KBM-7 (cell line): ENCODE results near the gene NOBOX.
"Not testable (repeated sequence)": the region's sequence is repeated elsewhere in the genome, so short reads cannot be mapped to it uniquely, and the experiment has no call there.

Experiments used
- DNase-seq: peaks from one replicate; pipeline ENCODE4 v3.0.0-alpha.2; 2015
- in situ Hi-C: fragments of 300-500 bp; cut with MboI; formaldehyde crosslinking; loops from 2 replicates; pipeline ENCODE4 v1.14.3; 2020; ENCODE audit warnings: low sequenced_read_pairs, low pct_unique_long_range_greater_than_20kb, mixed read lengths

NOBOX gene

GRCh38 chr7:144403649-144404061 lies at the start of gene NOBOX:
NOBOX (minus strand) TSS chr7:144403693.
- no peak for DNase-seq
- in situ Hi-C loops, result no loop called here

GRCh38 chr7:144452064-144452463 lies 48.6 kb upstream of the NOBOX start:
- in situ Hi-C loops, result no loop called here
- DNase-seq, result no peak

- in situ Hi-C loops, result no loop called here
- DNase-seq, result no peak
Observed at GRCh38 chr7:144445590-144445989, 42.1 kb upstream of the NOBOX start.

- DNase-seq, result no peak
- in situ Hi-C loops, result no loop called here
Observed at GRCh38 chr7:144439717-144440205, 36.3 kb upstream of the NOBOX start.

- in situ Hi-C loops, result no loop called here
Observed at GRCh38 chr7:144438759-144439158, 35.3 kb upstream of the NOBOX start.

GRCh38 chr7:144437370-144438191 lies 34.1 kb upstream of the NOBOX start:
- in situ Hi-C loops, result no loop called here

More at GRCh38 chr7:144438759-144439158, 35.3 kb upstream of the NOBOX start:
- DNase-seq, result no peak

GRCh38 chr7:144436500-144436899 lies 33.0 kb upstream of the NOBOX start:
- in situ Hi-C loops, result no loop called here
- DNase-seq, result no peak

More at GRCh38 chr7:144437370-144438191, 34.1 kb upstream of the NOBOX start:
- DNase-seq, result peak; percentile 58

GRCh38 chr7:144428431-144428830 lies 24.9 kb upstream of the NOBOX start:
- no peak for DNase-seq
- in situ Hi-C loops, result no loop called here

- DNase-seq, in situ Hi-C loops: not testable (repeated sequence)
Observed at GRCh38 chr7:144427539-144427938, 24.0 kb upstream of the NOBOX start.

- in situ Hi-C loops, DNase-seq: not testable (repeated sequence)
Observed at GRCh38 chr7:144418931-144419330, 15.4 kb upstream of the NOBOX start.

- in situ Hi-C loops, result no loop called here
- no peak for DNase-seq
Observed at GRCh38 chr7:144416341-144416740, 12.8 kb upstream of the NOBOX start.

GRCh38 chr7:144415858-144416257 lies 12.4 kb upstream of the NOBOX start:
- in situ Hi-C loops, result no loop called here
- DNase-seq, result no peak

- in situ Hi-C loops, result no loop called here
- no peak for DNase-seq
Observed at GRCh38 chr7:144414815-144415214, 11.3 kb upstream of the NOBOX start.

GRCh38 chr7:144410441-144410840 lies 6.9 kb upstream of the NOBOX start:
- in situ Hi-C loops, result no loop called here
- DNase-seq, result no peak

GRCh38 chr7:144408121-144408520 lies 4.6 kb upstream of the NOBOX start:
- in situ Hi-C loops, result no loop called here
- DNase-seq, result no peak

- in situ Hi-C loops, result no loop called here
- DNase-seq, result no peak
Observed at GRCh38 chr7:144407266-144407931, 3.9 kb upstream of the NOBOX start.

- in situ Hi-C loops, result no loop called here
- no peak for DNase-seq
Observed at GRCh38 chr7:144404946-144405345, 1.5 kb upstream of the NOBOX start.

GRCh38 chr7:144403102-144403501 lies 391 bp downstream of the NOBOX start:
- in situ Hi-C loops, result no loop called here

GRCh38 chr7:144401490-144401889 lies 2.0 kb downstream of the NOBOX start:
- in situ Hi-C loops, result no loop called here
- no peak for DNase-seq

More at GRCh38 chr7:144403102-144403501, 391 bp downstream of the NOBOX start:
- no peak for DNase-seq

- no peak for DNase-seq
- in situ Hi-C loops, result no loop called here
Observed at GRCh38 chr7:144399946-144400345, 3.5 kb downstream of the NOBOX start.
